CD14-positive monocyte (primary cell): ENCODE data around the gene TDRD1. TPM values are rescaled to one million over a fixed set of nuclear protein-coding genes. Genes with fewer than 3 reads are reported as not detected.

Experiments
- DNase-seq, 3 donors: peaks; one replicate each; pipeline ENCODE4 v3.0.0-alpha.2; 2011 to 2022
- H2AFZ ChIP-seq: 2 replicates; pipeline ENCODE4 v1.6.0; 2012; ENCODE audit warnings: mild to moderate bottlenecking, low read depth, low read length, inconsistent platforms; ENCODE audit not compliant: insufficient read depth, poor library complexity, severe bottlenecking
- H3K27ac ChIP-seq, 2 donors: 1 replicate in 1 of 2; 2 replicates in 1 of 2; pipeline ENCODE4 v1.5.1; 2012 to 2013; ENCODE audit warnings: low read length in 2 of 2, control low read depth in 1 of 2, inconsistent platforms in 1 of 2, low read depth in 1 of 2, mild to moderate bottlenecking in 1 of 2
- H3K27me3 ChIP-seq, 2 donors: one replicate each; pipeline versions ENCODE4 v1.6.0 to v1.6.1; 2011 to 2013; ENCODE audit warnings: low read length in 2 of 2; ENCODE audit not compliant: control insufficient read depth in 2 of 2, insufficient read depth in 2 of 2
- H3K36me3 ChIP-seq, 2 donors: replicated peaks in 1 of 2; 1 replicate in 1 of 2; 2 replicates in 1 of 2; pipeline versions ENCODE4 v1.5.1 to v1.6.1; 2012 to 2013; ENCODE audit warnings: low read length in 2 of 2, control low read depth in 1 of 2, inconsistent platforms in 1 of 2, mild to moderate bottlenecking in 1 of 2; ENCODE audit not compliant: insufficient read depth in 2 of 2, control insufficient read depth in 1 of 2
- H3K4me1 ChIP-seq, 2 donors: 1 replicate in 1 of 2; 2 replicates in 1 of 2; pipeline versions ENCODE4 v1.5.1 to v1.6.1; 2012 to 2013; ENCODE audit warnings: low read length in 2 of 2, control low read depth in 1 of 2, inconsistent platforms in 1 of 2, mild to moderate bottlenecking in 1 of 2, moderate library complexity in 1 of 2; ENCODE audit not compliant: insufficient read depth in 2 of 2, control insufficient read depth in 1 of 2
- H3K4me2 ChIP-seq: replicated peaks from 2 replicates; pipeline ENCODE3; 2012; ENCODE audit warnings: low read length, moderate library complexity, mild to moderate bottlenecking; ENCODE audit not compliant: poor library complexity, severe bottlenecking; ENCODE audit errors: extremely low read depth
- H3K4me3 ChIP-seq, 3 experiments: fragments of 200-600 bp in 1 of 3; sonication (generic) in 1 of 3; replicated peaks in 1 of 3; 1 replicate in 2 of 3; 2 replicates in 1 of 3; pipeline ENCODE4 v1.5.1; 2011 to 2013; ENCODE audit warnings: low read length in 3 of 3, mild to moderate bottlenecking in 3 of 3, control low read depth in 2 of 3, low read depth in 2 of 3, inconsistent platforms in 1 of 3, moderate library complexity in 1 of 3
- H3K79me2 ChIP-seq: 2 replicates; pipeline ENCODE4 v1.6.0; 2012; ENCODE audit warnings: mild to moderate bottlenecking, control low read depth, inconsistent platforms, low read length, moderate library complexity; ENCODE audit not compliant: insufficient read depth
- H3K9ac ChIP-seq: 2 replicates; pipeline ENCODE4 v1.6.0; 2017; ENCODE audit warnings: low read length, mild to moderate bottlenecking; ENCODE audit not compliant: insufficient read depth, poor library complexity, severe bottlenecking
- H3K9me3 ChIP-seq, 2 donors: replicated peaks in 1 of 2; 1 replicate in 1 of 2; 2 replicates in 1 of 2; pipeline versions ENCODE4 v1.5.1 to v1.6.1; 2012 to 2013; ENCODE audit warnings: low read length in 2 of 2, control low read depth in 1 of 2; ENCODE audit not compliant: control insufficient read depth in 1 of 2, insufficient read depth in 1 of 2
- H4K20me1 ChIP-seq: 2 replicates; pipeline ENCODE4 v1.6.0; 2012; ENCODE audit warnings: mild to moderate bottlenecking, low read length, control low read depth, moderate library complexity; ENCODE audit not compliant: insufficient read depth
- H3K27ac Mint-ChIP-seq, 7 donors: one replicate each; pipeline ENCODE4 v1.8.0; 2020; ENCODE audit warnings: mild to moderate bottlenecking in 7 of 7, mixed read lengths in 7 of 7, moderate library complexity in 6 of 7, inconsistent platforms in 2 of 7
- H3K27me3 Mint-ChIP-seq, 3 donors: one replicate each; pipeline ENCODE4 v1.8.0; 2021 to 2022; ENCODE audit warnings: low read depth in 3 of 3, mild to moderate bottlenecking in 3 of 3, mixed read lengths in 3 of 3, moderate library complexity in 3 of 3, inconsistent platforms in 1 of 3
- H3K36me3 Mint-ChIP-seq, 2 donors: one replicate each; pipeline ENCODE4 v1.8.0; 2020; ENCODE audit warnings: mixed read lengths in 2 of 2, inconsistent platforms in 1 of 2, mild to moderate bottlenecking in 1 of 2
- H3K4me1 Mint-ChIP-seq: one replicate; pipeline ENCODE4 v1.8.0; 2020; ENCODE audit warnings: mild to moderate bottlenecking, mixed read lengths
- H3K4me3 Mint-ChIP-seq, 2 donors: one replicate each; pipeline ENCODE4 v1.8.0; 2020; ENCODE audit warnings: mild to moderate bottlenecking in 2 of 2, mixed read lengths in 2 of 2, moderate library complexity in 1 of 2
- H3K9me3 Mint-ChIP-seq, 7 donors: one replicate each; pipeline ENCODE4 v1.8.0; 2020 to 2022; ENCODE audit warnings: mixed read lengths in 7 of 7, mild to moderate bottlenecking in 6 of 7, moderate library complexity in 6 of 7, inconsistent platforms in 2 of 7
- WGBS: methylation state at CpG from one replicate; pipeline ENCODE4 v1.1.5; 2013; ENCODE audit warnings: missing lambda C conversion rate; ENCODE audit not compliant: insufficient coverage; 5-methylcytosine and 5-hydroxymethylcytosine counted together
- intact Hi-C, 2 donors: fragments of 100-400 bp; cut with micrococcal nuclease; formaldehyde crosslinking; loops; one replicate each; pipeline versions ENCODE4 v1.15.0 to v1.15.1; 2023
- polyA plus RNA-seq, 3 donors: library from polyadenylated mRNA; depleted of rRNA in 1 of 3; unstranded in 2 of 3; stranded (reverse) in 1 of 3; fragments of 300-500 nt in 2 of 3; fragments of >200 nt in 1 of 3; fragmentation: Illumina TruSeq in 2 of 3; gene quantifications; 1 replicate in 2 of 3; 2 replicates in 1 of 3; pipeline ENCODE4 v1.2.3, GENCODE V29; 2012 to 2021
- TF ChIP-seq, protein P1 (sequence below): fragments of 200-600 bp; IDR thresholded peaks from one replicate; pipeline ENCODE4 v1.8.0; 2022; ENCODE audit warnings: antibody characterized with exemption, mild to moderate bottlenecking

TDRD1 gene
- polyA plus RNA-seq, 3 donors: not detected

DNA sequence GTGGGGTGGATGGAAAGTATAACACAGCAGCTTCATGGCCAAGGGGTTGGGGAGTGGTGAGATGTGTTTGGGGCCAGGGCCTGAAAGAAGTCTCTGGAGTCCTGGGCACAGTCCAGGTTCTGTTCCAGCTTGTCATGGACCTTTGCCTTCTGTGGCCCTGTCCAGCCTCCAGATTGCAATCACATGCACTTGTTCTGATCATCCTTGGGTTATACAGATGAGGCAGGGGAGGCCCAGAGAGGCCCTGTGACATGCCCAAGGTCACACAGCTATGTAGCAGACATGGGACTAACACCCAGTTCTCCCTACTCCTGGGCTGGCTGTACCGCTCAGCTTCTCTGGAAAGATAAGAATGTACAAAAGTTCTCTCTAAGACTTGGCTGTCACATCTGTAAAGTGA lies 71.6 kb downstream of the TDRD1 start:
- H3K4me1 ChIP-seq: no peaks in the 10 kb centered on the region
- no peak overlapping the region for H2AFZ ChIP-seq
- Mint-ChIP-seq H3K4me3 (no peak overlapping the region), H3K36me3 (no peaks in the 10 kb centered on the region), H3K4me1 (no peaks in the 10 kb centered on the region), H3K9me3 (no peaks in the 10 kb centered on the region), H3K27me3 (peaks cover 4 to 8% (median 7%) of the 10 kb centered on the region in 3 donors), H3K27ac (no peak overlapping the region)
- no peaks in the 10 kb centered on the region for H3K36me3 ChIP-seq
- no peaks in the 10 kb centered on the region for H3K27me3 ChIP-seq
- H3K27ac ChIP-seq: no peak overlapping the region
- WGBS: no CpG with 5 or more reads among the region's 1 CpG
- no peak overlapping the region for H3K9ac ChIP-seq
- intact Hi-C loops: no loop called here
- no peak overlapping the region for H3K4me3 ChIP-seq
- no peaks in the 10 kb centered on the region for H3K9me3 ChIP-seq
- TF ChIP-seq, protein P1, sequence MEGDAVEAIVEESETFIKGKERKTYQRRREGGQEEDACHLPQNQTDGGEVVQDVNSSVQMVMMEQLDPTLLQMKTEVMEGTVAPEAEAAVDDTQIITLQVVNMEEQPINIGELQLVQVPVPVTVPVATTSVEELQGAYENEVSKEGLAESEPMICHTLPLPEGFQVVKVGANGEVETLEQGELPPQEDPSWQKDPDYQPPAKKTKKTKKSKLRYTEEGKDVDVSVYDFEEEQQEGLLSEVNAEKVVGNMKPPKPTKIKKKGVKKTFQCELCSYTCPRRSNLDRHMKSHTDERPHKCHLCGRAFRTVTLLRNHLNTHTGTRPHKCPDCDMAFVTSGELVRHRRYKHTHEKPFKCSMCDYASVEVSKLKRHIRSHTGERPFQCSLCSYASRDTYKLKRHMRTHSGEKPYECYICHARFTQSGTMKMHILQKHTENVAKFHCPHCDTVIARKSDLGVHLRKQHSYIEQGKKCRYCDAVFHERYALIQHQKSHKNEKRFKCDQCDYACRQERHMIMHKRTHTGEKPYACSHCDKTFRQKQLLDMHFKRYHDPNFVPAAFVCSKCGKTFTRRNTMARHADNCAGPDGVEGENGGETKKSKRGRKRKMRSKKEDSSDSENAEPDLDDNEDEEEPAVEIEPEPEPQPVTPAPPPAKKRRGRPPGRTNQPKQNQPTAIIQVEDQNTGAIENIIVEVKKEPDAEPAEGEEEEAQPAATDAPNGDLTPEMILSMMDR: no peak
- H4K20me1 ChIP-seq: no peaks in the 10 kb centered on the region
- H3K79me2 ChIP-seq: no peaks in the 10 kb centered on the region
- H3K4me2 ChIP-seq: no peak overlapping the region
- no peak for DNase-seq

DNA sequence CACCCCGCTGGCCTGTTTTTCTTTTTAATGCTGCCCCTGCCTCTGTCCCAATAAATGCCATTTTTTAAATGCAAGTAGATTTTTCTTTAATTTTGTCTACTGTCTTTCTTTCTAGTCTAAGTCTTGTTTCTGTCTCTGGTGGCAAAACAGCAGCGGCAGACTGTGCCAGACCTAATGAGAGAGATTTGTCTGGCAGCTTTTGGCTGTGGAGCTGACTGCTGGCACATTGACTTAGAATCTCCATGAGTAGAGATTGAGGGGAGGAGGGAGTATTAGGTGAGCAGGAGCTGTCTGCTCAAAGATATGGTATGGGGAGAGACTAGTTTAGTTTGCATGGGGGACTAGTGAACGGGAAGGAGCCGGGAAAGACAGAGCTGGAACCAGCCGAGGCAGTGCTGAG lies 72.9 kb downstream of the TDRD1 start:
- Histone ChIP-seq H3K9ac (no peak overlapping the region), H3K36me3 (no peaks in the 10 kb centered on the region), H3K4me2 (no peak overlapping the region), H3K9me3 (no peaks in the 10 kb centered on the region), H3K4me1 (no peaks in the 10 kb centered on the region), H3K27me3 (no peaks in the 10 kb centered on the region), H3K79me2 (no peaks in the 10 kb centered on the region), H2AFZ (no peak overlapping the region), H3K27ac (no peak overlapping the region), H4K20me1 (no peaks in the 10 kb centered on the region), H3K4me3 (no peak overlapping the region)
- no peaks in the 10 kb centered on the region for H3K36me3 Mint-ChIP-seq
- H3K4me1 Mint-ChIP-seq: no peaks in the 10 kb centered on the region
- H3K9me3 Mint-ChIP-seq: no peaks in the 10 kb centered on the region
- 93% methylated on average over 5 of the region's 5 CpGs for WGBS
- no peak for DNase-seq
- TF ChIP-seq, protein P1: no peak
- H3K4me3 Mint-ChIP-seq: no peak overlapping the region
- H3K27ac Mint-ChIP-seq: no peak overlapping the region
- intact Hi-C loops: no loop called here
- H3K27me3 Mint-ChIP-seq: peaks cover 4 to 8% (median 5%) of the 10 kb centered on the region in 3 donors
